ENCODE data around the gene DMPK. TPM values are rescaled to one million over a fixed set of nuclear protein-coding genes. Genes with fewer than 3 reads are reported as not detected.

DMPK gene, protein sequence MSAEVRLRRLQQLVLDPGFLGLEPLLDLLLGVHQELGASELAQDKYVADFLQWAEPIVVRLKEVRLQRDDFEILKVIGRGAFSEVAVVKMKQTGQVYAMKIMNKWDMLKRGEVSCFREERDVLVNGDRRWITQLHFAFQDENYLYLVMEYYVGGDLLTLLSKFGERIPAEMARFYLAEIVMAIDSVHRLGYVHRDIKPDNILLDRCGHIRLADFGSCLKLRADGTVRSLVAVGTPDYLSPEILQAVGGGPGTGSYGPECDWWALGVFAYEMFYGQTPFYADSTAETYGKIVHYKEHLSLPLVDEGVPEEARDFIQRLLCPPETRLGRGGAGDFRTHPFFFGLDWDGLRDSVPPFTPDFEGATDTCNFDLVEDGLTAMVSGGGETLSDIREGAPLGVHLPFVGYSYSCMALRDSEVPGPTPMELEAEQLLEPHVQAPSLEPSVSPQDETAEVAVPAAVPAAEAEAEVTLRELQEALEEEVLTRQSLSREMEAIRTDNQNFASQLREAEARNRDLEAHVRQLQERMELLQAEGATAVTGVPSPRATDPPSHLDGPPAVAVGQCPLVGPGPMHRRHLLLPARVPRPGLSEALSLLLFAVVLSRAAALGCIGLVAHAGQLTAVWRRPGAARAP
- total RNA-seq, result 29.0 TPM

DNA sequence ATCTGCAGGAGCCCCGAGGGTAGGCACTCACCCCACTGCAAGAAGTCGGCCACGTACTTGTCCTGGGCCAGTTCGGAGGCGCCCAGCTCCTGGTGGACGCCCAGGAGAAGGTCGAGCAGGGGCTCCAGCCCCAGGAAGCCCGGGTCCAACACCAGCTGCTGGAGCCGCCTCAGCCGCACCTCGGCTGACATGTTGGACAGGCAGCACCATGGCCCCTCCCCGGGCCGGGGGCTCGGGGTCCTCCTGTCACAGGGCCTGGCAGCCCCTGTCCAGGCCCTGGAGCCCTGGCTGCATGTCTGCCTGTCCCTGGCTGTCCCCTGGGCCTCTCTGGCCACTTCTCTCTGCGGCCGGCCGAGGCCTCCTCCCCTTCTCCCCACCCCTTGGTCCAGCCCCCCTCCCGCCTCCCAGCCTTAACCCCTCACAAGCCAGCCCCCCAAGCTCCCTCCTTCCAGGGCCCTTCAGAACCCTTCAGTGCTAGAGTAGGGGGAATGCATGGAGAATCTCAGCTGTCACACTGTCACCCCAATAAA is at the start of gene DMPK:
TSS of gene DMPK (minus strand) at position 329 of the 530 bp plus-strand sequence. CDS start at position 191, 138 bp downstream.
- DNase-seq, result no peak

DNA sequence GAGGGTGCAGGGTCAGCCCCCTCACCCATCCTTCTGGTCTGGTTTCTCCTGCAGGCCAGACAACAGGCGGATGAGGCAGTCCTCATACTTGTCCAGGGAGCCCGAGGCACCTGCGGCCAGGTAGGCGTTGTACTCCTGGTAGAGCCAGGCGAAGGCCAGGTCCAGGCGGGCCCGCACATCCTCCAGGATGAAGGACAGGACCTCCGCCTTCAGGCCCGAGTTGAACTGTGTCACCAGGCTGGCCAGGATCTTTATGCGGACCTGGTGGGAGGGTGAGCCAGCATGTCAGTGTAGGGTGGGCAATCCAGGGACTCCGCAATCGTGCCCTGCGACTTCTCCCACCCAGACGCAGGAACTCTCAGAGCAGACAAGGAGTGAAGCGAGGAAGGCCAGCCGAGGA is 46.7 kb upstream of the DMPK start:
- no peak for DNase-seq

DNA sequence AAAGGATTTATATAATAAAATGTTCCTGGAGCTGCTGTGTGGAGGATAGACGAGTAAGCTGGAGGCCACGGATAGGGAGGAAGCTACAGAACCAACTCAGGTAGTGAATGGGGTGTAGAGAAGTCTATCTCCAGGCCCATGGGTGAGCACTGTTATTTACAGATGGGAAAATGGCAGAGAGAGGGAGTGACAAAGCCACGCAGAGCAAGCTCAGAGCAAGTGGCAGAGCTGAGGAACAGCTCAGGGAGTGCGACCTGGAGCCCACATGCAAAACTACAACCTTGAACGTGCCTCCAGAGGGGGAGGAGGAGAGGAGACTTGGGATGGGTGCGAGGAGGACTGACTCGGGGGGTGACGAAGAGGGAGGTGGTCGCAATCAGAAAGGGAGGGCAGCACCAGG is 46.2 kb upstream of the DMPK start:
- no peak for DNase-seq

DNA sequence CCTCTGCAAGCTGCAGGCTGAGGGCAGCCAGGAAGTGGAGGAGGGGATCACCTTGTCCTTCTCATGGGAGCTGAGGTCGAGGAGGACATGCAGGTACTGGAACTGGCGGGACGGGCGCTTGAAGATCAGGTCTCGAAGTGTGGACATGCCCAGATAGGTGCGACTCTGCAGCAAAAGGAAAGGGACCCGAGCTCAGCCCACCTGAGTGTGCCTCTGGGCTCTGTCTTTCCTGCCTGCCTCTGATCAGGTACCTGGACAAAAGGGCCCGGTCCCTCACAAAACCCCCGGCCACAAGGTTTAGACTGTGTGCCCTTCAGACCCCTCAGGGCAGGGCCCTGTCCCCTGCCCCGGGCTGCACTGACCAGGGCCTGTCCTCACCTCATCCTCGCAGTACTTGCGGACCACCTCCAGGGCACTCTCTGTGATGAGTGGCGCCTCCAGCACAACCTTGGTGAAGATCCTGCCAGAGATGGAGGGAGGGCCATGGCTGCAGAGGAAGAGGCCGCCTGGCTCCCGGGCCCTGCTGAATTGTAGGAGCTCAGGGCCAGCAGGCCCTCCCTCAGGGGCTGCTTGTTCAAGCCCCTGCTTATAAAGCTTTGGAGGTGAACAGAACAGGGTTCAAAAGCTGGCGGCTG is 45.3 kb upstream of the DMPK start:
- DNase-seq, result no peak

DNA sequence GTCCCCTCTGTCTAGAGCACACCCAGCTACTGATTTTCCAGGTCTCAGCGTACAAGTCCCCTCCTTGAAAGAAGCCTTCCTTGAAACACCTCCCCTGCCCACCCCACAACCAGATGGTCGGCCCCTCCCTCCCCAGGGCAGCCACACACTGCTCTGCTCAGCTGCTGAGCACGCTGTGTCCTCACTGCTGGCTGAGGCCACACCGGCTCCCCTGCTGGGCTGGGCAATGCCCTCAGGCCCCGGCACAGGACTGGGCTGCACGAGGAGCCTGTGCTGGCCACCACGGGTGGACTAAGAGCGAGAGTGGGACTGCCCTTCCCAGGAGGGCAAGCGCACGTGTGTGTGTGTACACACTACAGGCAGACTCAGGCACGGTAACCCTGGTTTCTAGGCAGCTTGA is 44.6 kb upstream of the DMPK start:
- DNase-seq, result no peak

DNA sequence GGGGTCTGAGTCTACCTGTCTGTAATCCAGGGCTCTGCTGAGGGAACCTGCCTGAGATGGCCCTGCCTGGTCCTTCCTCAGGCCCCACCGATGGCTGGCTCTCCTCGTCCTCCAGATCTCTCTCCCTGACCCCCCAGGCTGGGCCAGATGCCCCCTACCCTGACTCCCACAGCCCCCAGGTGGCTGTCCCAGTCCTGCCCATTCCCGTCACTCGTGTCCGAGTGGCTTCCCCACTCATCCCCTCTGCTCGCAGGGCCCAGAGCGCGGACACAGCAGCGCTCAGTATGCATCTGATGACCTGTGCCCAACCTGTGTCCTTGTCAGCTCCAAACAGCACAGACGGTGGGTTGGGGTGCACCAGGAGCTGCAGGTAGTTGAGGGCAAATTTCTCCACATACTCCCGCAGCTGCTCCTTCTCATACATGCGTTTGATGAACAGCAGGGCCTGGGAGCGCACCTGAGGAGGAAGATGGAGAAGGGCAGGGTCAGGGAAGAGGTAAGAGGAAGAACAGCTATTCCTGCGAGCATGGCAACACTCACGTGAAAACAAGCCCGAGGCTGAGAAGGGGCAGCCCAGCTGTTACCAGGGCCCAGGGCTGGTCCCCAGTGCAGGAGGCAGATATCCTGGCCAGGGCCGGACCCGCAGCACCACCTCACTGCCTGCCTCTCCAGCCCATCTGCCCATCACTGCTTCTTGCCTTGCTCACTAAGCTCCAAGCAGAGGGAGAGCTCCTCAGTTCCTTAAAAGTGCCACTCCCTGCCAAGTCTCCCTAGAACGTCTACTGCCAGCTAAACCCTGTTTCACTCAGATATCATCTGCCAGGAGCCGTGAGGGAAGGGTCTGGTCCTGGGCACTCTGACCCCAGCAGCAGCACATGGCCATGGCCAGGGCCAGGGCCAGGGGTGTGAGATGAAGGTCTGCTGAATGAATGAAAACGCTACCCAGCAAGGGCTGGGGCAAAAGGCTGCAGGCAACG is 43.9 kb upstream of the DMPK start:
- DNase-seq, result no peak

DNA sequence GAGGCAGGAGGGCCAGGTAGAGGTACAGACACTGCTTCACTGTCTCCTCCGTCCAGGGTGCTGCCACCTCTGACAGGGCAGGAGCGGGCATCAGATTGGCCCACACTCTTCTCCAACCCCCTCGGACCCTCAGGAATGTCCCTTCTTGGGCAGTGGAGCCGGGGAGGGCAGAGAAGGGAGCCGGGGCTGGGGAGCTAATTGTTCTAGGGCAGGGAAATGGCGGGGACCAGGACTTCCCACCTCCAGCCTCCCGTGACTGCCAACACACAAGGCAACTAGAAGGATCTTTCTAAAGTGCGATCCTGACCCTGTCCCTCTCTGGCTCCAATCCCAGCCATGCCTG is 42.9 kb upstream of the DMPK start:
- no peak for DNase-seq

DNA sequence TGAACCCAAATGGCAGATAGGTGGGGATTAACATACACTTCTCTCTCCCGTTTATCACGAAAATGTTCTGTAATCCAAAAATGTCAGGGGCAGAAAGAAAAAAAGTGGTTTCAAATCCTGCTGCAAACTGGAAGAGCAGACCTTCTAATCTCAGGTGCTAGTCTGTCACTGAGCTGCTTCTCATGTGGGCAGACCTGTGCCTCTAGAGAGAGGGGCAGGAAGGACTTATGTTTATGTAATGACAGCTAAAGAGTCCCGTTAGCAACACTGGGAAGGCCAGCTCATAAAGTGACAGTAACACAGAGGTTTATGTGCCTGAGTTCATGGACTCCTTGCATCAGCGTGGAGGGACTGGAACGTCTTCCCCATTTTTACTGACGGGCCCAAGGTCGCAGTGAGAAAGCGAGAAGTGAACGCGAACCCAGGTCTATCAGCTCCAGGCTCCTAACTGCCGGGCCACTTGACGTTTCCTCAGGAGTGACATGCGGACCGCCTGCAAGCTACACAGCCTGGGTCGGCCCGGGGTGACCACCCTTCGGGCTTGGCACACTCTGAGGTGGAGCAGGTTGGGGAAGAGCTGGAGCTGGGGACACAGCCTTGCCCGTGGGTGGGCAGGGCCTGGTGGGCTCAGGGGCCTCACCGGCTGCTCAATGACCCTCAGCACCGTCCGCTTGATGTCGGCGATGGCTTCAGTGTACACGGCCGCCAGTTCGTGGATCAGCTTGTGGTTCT is 42.4 kb upstream of the DMPK start:
- DNase-seq, result no peak

DNA sequence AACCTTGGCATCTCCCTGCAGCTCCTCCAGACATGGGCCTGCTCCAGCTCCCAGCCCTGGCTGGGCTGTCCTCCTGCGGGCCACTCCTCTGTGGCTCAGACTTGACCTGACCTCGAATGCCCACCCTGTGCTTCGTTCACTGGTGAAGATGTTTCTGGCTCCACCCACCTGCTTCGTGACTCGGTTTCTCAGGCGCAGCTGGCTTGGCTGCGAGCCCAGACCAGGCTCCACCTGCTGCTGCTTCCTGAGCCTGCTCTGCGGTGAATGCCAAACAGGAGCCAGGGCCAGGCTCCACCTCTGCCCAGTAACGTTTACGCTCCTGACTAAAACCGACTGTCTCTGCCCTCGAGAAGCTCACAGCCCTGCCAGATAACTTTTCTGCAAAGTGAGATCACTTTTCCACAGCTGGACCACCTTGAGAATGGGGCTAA is 41.8 kb upstream of the DMPK start:
- no peak for DNase-seq

DNA sequence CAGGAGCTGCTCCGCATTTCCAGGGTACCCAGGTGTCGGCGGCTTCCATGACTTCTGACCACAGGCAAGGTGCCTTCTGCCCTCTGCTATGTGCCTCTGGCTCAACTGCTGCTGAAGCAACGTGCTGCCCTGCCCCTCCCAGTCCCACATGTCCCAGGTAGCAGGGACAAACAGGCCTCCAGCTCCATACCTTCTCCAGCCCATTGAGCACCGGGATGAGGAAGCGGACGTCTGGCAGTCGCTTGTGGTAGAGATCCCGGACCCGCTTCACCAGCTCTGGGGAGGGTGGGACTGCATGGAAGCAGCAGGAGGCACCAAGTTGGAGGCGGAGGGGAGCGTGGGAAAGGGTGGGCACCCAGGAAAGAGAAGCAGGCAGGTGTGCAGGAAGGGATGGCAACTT is 40.9 kb upstream of the DMPK start:
- DNase-seq, result no peak

DNA sequence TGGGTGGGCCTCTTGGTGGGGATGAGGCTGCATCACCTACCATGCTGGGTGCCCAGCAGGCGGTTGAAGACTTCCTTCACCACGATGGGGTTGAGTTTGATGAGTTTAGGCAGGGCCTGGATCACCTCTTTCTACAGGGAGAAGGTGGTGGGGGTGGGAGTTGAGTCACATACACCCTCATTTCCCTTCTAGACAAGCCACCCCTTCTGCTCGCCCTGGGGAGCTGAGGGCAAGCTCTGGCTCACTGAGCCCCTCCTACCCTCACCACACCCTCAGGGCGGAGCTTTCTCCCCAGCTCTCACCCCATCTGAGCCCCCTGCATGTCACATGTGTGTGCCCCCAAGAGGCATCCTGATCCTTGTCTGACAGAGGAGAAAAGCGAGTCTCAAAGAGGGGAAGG is 40.4 kb upstream of the DMPK start:
- DNase-seq, result no peak

DNA sequence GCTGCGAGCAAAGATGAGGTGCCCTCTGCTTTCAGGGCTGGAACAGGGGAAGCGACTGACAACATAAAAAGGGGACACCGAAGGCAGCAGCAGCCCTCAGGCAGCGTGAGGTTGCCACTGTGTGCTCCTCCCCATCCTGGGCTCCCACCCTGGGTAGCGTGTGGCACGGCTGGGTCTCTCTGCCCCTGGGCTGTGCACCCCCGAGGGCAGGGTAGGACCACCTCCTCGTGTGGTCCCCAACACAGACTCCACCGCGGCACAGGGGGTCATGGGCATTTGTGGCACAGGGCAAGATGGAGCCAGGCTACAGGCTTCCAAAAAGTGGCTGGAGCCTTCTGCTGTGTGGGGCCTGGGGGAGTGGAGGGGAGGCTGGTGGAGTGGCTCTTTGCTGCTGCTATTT is 39.3 kb upstream of the DMPK start:
- no peak for DNase-seq

DNA sequence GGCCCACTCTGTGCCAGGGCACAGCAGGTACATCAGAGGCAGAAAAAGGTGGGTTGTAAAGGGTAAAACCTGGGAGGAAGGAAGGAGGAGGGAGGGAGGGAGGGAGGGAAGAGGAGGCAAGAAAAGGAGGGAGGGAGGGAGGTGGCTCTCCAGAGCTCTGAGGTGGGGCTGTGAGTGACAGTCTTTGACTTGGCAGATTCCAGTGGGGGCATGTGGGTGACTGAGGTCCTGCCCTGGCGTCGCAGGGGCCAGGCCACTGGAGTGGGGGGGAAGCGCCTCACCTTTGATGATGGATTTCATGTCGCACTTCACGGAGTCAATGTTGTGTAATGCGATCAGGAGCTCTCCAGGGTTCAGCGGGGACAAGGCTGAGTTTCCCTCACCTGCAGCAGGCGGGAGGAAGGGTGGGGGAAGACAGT is 38.8 kb upstream of the DMPK start:
- DNase-seq, result no peak

DNA sequence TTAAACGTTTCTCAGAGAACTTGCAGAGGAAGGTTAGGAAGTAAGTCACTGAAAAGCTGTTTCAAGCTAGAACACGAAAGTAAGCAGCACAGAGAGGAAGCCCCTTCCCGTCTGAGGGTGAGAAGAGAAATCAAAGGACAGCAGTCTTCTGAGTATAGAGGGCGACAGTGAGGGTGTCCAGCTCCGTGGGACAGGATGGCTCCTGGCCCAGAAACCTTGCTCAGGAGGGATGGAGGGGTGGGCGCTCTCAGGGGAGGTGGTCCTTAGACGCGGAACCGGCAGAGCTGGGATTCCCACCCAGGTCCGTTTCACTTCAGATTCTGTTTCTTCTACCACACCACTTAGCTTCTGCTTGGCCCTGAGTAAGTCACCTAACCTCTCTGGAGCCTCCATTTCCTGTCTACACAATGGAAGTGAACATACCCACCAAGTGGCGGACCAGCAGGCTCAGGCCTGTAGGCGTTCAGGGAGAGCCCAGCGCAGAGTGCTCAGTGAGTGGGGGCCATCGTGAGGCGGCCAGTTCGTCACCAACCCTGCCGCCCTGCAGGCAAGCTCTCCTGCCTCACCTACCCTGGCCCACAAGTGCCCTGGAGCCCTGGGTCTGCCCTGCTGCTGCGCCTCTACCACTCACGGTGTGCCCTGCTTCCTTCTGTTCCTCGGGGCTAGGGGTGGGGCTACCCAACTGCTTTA is 38.3 kb upstream of the DMPK start:
- no peak for DNase-seq

DNA sequence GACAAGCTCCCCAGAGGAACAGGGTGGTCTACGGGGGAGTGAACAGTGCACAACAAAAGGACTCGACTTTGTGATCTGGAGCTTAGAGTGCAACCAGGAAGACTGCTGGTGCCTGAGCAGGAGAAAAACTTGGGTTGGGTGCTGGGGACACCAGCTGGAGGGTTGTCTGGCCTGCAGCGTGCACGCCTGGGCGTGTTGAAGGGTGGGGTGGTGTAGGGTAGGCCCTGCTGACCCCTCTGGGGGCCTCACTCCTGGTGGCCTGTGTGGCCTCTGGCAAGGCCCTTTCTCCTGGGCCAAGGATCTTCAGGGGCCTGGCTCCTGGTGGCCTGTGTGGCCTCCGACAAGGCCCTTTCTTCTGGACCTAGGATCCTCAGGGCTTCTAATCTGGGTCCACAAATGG is 37.5 kb upstream of the DMPK start:
- no peak for DNase-seq

DNA sequence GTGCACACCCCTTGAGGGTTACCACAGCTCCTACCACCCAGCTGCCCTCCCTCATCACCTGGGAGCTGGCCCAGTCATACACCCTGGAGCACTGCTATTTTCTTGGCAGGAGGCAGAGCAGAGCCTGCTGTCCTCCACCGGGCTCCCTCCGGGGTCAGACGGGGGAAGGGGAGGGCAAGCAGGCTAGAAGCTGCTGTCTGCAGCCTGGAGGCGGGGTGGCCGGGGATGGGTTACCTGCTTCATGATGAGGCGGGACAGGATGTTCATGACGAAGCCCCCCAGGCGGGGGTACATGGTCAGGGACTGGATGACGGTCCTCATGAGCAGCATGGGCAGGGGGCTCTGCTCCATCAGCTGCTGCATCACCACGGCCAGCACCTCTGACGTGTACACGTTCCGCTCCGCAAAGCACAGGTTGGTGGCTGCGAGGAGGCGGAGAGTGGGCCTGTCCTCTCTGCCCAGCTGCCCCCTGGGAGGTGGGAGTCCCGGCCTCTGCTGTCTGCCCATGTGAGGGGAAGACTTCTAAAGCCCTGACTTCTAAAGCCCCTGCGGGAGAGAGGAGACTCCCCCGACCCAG is 35.5 kb upstream of the DMPK start:
- DNase-seq, result no peak

DNA sequence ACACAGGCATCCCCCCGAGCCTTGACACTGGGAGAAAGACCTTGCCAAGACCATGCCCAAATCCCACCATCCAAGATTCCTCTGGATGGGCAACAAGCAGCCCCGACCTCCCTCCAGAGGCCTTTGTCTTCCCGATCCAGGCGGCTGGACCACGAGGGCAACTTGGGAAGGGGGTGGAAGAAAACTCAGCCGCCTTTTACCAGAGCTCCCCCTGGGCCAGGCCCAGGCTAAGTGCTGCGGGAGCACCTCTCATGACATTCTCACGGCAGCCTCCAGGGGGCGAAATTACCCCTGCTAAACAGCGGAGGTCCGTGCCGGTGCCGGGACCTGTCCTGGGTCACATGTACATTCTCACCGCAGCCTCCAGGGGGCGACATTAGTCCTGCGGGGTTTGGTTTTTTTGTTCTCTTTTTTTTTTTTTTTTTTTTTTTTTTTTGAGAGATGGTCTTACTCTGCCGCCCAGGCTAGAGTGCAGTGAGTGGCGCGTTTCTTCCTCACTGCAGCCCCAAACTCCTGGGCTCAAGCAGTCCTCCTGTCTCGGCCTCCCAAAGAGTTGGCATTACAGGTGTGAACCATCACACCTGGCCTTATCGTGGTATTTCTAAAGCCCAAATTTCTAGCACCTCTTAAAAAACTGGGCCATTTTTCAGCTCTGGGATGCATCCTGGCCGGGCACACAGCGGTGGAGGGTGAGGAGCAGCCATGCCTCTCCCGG is 34.9 kb upstream of the DMPK start:
- peak; percentile 85 for DNase-seq

DNA sequence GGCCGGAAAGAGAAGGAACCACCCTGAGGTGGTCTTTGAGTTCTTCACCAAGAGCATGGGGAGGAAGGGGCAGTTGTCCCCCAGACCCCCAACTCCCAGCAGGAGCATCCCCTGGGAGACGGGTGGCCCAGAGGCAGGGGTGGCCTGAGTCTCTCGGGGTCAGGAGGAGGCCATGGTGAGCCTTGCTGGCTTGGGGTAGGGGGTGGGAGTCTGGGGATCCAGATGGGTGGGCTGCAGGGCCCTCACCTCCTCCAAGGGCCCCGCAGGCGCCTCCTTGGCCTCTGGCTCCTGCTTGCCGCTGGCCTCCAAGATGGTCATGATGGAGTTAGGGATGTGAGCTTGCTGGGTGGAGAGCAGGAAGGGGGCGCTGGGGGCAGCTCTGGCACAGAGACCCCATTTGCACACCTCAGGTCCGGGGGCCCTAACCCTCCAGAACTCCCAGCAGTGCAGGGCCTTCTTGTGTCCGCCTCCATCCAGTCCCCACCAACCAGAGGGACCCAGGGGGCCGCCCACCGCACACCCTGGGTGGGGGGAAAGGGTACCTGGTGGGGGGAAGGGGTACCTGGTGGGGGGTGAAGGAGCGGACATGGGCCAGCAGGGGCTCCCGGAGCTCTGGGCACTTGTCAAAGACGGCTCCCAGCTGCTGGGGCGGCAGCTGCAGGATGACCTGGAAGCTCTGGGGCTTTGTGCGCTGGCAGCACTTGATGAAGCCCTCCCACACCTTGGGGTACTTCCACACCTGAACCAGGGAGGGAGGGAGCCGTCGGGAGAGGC is 34.1 kb upstream of the DMPK start:
- no peak for DNase-seq
